GM18499 (cell line): Measurements from ENCODE around the gene MGAT1.

Experiments
- ATAC-seq: cut with Tn5 transposase; IDR thresholded peaks from one replicate; pipeline ENCODE4 v1.9.1; 2021; ENCODE audit warnings: moderate number of reproducible peaks; ENCODE audit not compliant: insufficient read depth, unreplicated experiment

The MGAT1 gene

GRCh38 chr5:180824630-180825476, 22.2 kb upstream of the MGAT1 start:
- no peak for ATAC-seq

GRCh38 chr5:180823940-180824629, 21.5 kb upstream of the MGAT1 start:
- no peak for ATAC-seq

GRCh38 chr5:180823346-180823745, 20.7 kb upstream of the MGAT1 start:
- ATAC-seq: no peak

- no peak for ATAC-seq
Observed at GRCh38 chr5:180821538-180821937, 18.9 kb upstream of the MGAT1 start.

- no peak for ATAC-seq
Observed at GRCh38 chr5:180820788-180821321, 18.2 kb upstream of the MGAT1 start.

- ATAC-seq: no peak
Observed at GRCh38 chr5:180818677-180819341, 16.2 kb upstream of the MGAT1 start.

GRCh38 chr5:180817893-180818674, 15.5 kb upstream of the MGAT1 start:
- ATAC-seq: no peak

GRCh38 chr5:180816608-180817534, 14.3 kb upstream of the MGAT1 start:
- no peak for ATAC-seq

- ATAC-seq: no peak
Observed at GRCh38 chr5:180815293-180815917, 12.8 kb upstream of the MGAT1 start.

GRCh38 chr5:180813420-180813819, 10.8 kb upstream of the MGAT1 start:
- no peak for ATAC-seq

GRCh38 chr5:180811623-180812124, 9.1 kb upstream of the MGAT1 start:
- no peak for ATAC-seq

- ATAC-seq: no peak
Observed at GRCh38 chr5:180810959-180811622, 8.5 kb upstream of the MGAT1 start.

- peak; percentile 30 for ATAC-seq
Observed at GRCh38 chr5:180810210-180810958, 7.8 kb upstream of the MGAT1 start.

- peak; percentile 41 for ATAC-seq
Observed at GRCh38 chr5:180809403-180810209, 7.0 kb upstream of the MGAT1 start.

- no peak for ATAC-seq
Observed at GRCh38 chr5:180808461-180809000, 5.9 kb upstream of the MGAT1 start.
